ENCODE results near the gene NUP85. TPM values are rescaled to one million over a fixed set of nuclear protein-coding genes. Genes with fewer than 3 reads are reported as not detected.

NUP85 gene
- total RNA-seq, 1 donor = 41.5 TPM

- DNase-seq (ENCODE audit: low read depth) = no peak
Measured at GRCh38 chr17:75267153-75267410, 61.6 kb downstream of the NUP85 start.

GRCh38 chr17:75267411-75268232 lies 62.1 kb downstream of the NUP85 start:
- no peak for DNase-seq (ENCODE audit: low read depth)
- no peak overlapping the region for H3K4me3 ChIP-seq (ENCODE audit: low read depth, low read length)
- TF ChIP-seq, protein P1, sequence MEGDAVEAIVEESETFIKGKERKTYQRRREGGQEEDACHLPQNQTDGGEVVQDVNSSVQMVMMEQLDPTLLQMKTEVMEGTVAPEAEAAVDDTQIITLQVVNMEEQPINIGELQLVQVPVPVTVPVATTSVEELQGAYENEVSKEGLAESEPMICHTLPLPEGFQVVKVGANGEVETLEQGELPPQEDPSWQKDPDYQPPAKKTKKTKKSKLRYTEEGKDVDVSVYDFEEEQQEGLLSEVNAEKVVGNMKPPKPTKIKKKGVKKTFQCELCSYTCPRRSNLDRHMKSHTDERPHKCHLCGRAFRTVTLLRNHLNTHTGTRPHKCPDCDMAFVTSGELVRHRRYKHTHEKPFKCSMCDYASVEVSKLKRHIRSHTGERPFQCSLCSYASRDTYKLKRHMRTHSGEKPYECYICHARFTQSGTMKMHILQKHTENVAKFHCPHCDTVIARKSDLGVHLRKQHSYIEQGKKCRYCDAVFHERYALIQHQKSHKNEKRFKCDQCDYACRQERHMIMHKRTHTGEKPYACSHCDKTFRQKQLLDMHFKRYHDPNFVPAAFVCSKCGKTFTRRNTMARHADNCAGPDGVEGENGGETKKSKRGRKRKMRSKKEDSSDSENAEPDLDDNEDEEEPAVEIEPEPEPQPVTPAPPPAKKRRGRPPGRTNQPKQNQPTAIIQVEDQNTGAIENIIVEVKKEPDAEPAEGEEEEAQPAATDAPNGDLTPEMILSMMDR (IDR thresholded peaks at IDR 0.05; ENCODE audit: insufficient read depth, low read length) = no peak

More at GRCh38 chr17:75267153-75267410, 61.6 kb downstream of the NUP85 start:
- H3K4me3 ChIP-seq (ENCODE audit: low read depth, low read length) = no peak overlapping the region
- TF ChIP-seq, protein P1 (IDR thresholded peaks at IDR 0.05; ENCODE audit: insufficient read depth, low read length) = no peak

GRCh38 chr17:75269844-75270217 lies 64.4 kb downstream of the NUP85 start:
- DNase-seq (ENCODE audit: low read depth) = no peak
- TF ChIP-seq, protein P1 (IDR thresholded peaks at IDR 0.05; ENCODE audit: insufficient read depth, low read length) = no peak
- peak overlapping the region; percentile 80 for H3K4me3 ChIP-seq (ENCODE audit: low read depth, low read length)

- peak; percentile 70 for DNase-seq (ENCODE audit: low read depth)
- peak overlapping the region; percentile 80 for H3K4me3 ChIP-seq (ENCODE audit: low read depth, low read length)
- TF ChIP-seq, protein P1 (IDR thresholded peaks at IDR 0.05; ENCODE audit: insufficient read depth, low read length) = peak; percentile 47
Measured at GRCh38 chr17:75270218-75270965, 64.9 kb downstream of the NUP85 start.

DNA sequence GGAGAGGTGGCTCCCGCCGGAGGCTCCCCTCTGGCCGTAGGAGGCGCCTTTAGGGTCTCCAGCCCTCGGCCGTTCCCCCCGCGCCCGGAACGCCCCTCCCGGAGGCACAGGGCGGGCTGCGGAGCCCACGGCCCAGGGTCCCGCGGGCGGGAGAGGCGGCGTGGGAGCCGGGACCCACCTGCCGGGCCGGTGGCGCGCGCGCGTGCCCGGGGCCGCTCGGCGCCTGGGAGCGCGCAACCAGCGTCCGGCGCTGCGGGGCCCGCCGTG lies 65.4 kb downstream of the NUP85 start, which contains the start of gene MIF4GD:
TSS of gene MIF4GD (minus strand) at position 266 of the 267 bp plus-strand sequence. CDS start 1,036 bp downstream, outside the sequence.
- TF ChIP-seq, protein P1 (IDR thresholded peaks at IDR 0.05; ENCODE audit: insufficient read depth, low read length) = no peak
- no peak for DNase-seq (ENCODE audit: low read depth)

GRCh38 chr17:75271233-75271954 lies 65.9 kb downstream of the NUP85 start:
- TF ChIP-seq, protein P1 (IDR thresholded peaks at IDR 0.05; ENCODE audit: insufficient read depth, low read length) = peak; percentile 47

More for the DNA sequence above, 65.4 kb downstream of the NUP85 start, which contains the start of gene MIF4GD:
- peak within 1 kb of the TSS; percentile 80 for H3K4me3 ChIP-seq (ENCODE audit: low read depth, low read length)

More at GRCh38 chr17:75271233-75271954, 65.9 kb downstream of the NUP85 start:
- H3K4me3 ChIP-seq (ENCODE audit: low read depth, low read length) = peak overlapping the region; percentile 80
- peak; percentile 43 for DNase-seq (ENCODE audit: low read depth)

Measured in fibroblast of the aortic adventitia (primary cell).